ENCODE data around the gene SPC25. TPM values are rescaled to one million over a fixed set of nuclear protein-coding genes. Genes with fewer than 3 reads are reported as not detected.

Gene SPC25
- polyA plus RNA-seq, 1 donor (not counting 4 experiments of a cell fraction or from before 2014, with no cell fraction given): 7.1 TPM

DNA sequence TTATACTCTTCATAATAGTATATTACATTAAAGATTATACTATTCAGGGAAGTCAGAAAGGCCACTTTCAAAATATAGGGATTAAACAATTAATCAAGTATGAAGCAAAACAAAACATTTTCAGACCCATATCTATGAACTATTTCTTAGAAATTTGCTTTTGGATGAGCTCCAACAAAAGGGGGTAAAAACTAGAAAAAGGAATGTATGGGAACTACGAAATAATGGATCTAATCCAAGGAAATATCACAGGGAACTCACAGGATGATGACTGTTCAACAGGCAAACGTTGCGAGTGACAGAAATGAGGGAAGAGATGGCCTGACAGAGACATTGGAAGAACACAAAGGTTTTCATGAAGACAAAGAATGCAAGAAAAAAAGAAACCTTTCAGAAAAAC is 38.8 kb upstream of the SPC25 start:
- Histone ChIP-seq H3K4me3 (ENCODE audit: control insufficient read depth in 2 of 3, extremely low read depth in 1 of 3, insufficient read depth in 2 of 3, low read depth in 1 of 3, low read length in 3 of 3) (no peak overlapping the region), H3K4me2 (ENCODE audit: control insufficient read depth, extremely low read depth, insufficient read depth, low read depth, low read length) (no peak overlapping the region), H3K27ac (ENCODE audit: control insufficient read depth, insufficient read depth, low read length) (no peak overlapping the region), H3K4me1 (ENCODE audit: control insufficient read depth, extremely low read depth, insufficient read depth, low read length) (no peaks in the 10 kb centered on the region), H4K20me1 (ENCODE audit: control insufficient read depth, extremely low read depth, insufficient read depth, low read length) (no peaks in the 10 kb centered on the region), H3K9me3 (ENCODE audit: control insufficient read depth, low read depth, low read length) (no peaks in the 10 kb centered on the region), H3K36me3 (ENCODE audit: control insufficient read depth in 2 of 2, extremely low read depth in 1 of 2, insufficient read depth in 2 of 2, low read length in 2 of 2) (no peaks in the 10 kb centered on the region), H3K9me1 (ENCODE audit: control insufficient read depth, extremely low read depth, insufficient read depth, low read length) (no peaks in the 10 kb centered on the region), H3K27me3 (ENCODE audit: control insufficient read depth, extremely low read depth, insufficient read depth, low read length) (peaks cover 4% of the 10 kb centered on the region), H3K79me2 (ENCODE audit: control insufficient read depth, insufficient read depth, low read length) (no peaks in the 10 kb centered on the region), H3K9ac (ENCODE audit: control insufficient read depth, extremely low read depth, insufficient read depth, low read length) (no peak overlapping the region), H2AFZ (ENCODE audit: control insufficient read depth, low read length) (no peak overlapping the region)
- FAIRE-seq (no peak), DNase-seq (ENCODE audit: low read depth, low spot score) (no peak)
- dilution Hi-C loops (cut with MboI; ENCODE audit: extremely low pct_ligation_motif_present, low sequenced_read_pairs): no loop called here
- TF ChIP-seq, protein P1, sequence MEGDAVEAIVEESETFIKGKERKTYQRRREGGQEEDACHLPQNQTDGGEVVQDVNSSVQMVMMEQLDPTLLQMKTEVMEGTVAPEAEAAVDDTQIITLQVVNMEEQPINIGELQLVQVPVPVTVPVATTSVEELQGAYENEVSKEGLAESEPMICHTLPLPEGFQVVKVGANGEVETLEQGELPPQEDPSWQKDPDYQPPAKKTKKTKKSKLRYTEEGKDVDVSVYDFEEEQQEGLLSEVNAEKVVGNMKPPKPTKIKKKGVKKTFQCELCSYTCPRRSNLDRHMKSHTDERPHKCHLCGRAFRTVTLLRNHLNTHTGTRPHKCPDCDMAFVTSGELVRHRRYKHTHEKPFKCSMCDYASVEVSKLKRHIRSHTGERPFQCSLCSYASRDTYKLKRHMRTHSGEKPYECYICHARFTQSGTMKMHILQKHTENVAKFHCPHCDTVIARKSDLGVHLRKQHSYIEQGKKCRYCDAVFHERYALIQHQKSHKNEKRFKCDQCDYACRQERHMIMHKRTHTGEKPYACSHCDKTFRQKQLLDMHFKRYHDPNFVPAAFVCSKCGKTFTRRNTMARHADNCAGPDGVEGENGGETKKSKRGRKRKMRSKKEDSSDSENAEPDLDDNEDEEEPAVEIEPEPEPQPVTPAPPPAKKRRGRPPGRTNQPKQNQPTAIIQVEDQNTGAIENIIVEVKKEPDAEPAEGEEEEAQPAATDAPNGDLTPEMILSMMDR (optimal IDR thresholded peaks at IDR 0.05 in 1 of 3, IDR thresholded peaks at IDR 0.05 in 1 of 3, conservative IDR thresholded peaks at IDR 0.05 in 1 of 3; ENCODE audit: extremely low read depth in 1 of 3, insufficient read depth in 2 of 3, low read length in 3 of 3): no peak
- TF ChIP-seq EZH2 (IDR thresholded peaks at IDR 0.05; ENCODE audit: low read length): no peak

DNA sequence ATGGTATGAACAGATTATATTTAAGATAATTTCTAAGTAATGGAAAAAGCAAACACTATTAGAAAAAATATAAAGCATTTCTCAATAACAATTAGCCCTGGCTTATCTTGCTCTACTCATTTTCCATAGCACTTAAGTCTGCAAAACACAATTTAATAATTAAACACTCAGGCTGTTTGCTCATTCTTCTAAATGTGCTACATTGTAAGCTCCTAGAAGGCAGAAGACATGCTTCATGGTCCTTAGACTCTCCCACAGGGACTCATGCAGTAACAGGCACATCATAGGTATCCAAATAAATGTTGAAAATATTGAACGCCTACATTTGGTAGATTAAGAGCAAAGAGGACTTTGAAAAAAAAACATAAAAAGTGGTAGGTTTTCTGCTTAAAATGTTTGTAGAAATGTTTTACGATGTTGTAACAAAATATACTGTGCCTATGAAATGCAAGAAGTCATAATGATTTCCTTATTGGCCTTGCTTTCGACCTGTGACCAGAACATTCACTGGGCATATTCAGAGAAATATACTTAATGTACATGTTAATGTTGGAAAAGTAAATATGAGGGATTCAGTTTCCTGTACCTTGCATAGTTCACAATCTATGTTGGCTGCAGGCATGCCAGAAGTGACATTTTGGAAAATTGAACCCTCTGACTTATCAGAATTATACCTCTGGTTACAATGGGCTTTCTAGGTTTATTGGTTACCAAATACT is 38.0 kb upstream of the SPC25 start:
- Histone ChIP-seq H4K20me1 (ENCODE audit: control insufficient read depth, extremely low read depth, insufficient read depth, low read length) (no peaks in the 10 kb centered on the region), H2AFZ (ENCODE audit: control insufficient read depth, low read length) (no peak overlapping the region), H3K4me3 (ENCODE audit: control insufficient read depth in 2 of 3, extremely low read depth in 1 of 3, insufficient read depth in 2 of 3, low read depth in 1 of 3, low read length in 3 of 3) (no peak overlapping the region), H3K9me3 (ENCODE audit: control insufficient read depth, low read depth, low read length) (no peaks in the 10 kb centered on the region), H3K4me2 (ENCODE audit: control insufficient read depth, extremely low read depth, insufficient read depth, low read depth, low read length) (no peak overlapping the region), H3K36me3 (ENCODE audit: control insufficient read depth in 2 of 2, extremely low read depth in 1 of 2, insufficient read depth in 2 of 2, low read length in 2 of 2) (no peaks in the 10 kb centered on the region), H3K27ac (ENCODE audit: control insufficient read depth, insufficient read depth, low read length) (no peak overlapping the region), H3K4me1 (ENCODE audit: control insufficient read depth, extremely low read depth, insufficient read depth, low read length) (no peaks in the 10 kb centered on the region), H3K9me1 (ENCODE audit: control insufficient read depth, extremely low read depth, insufficient read depth, low read length) (no peaks in the 10 kb centered on the region), H3K79me2 (ENCODE audit: control insufficient read depth, insufficient read depth, low read length) (no peaks in the 10 kb centered on the region), H3K9ac (ENCODE audit: control insufficient read depth, extremely low read depth, insufficient read depth, low read length) (no peak overlapping the region), H3K27me3 (ENCODE audit: control insufficient read depth, extremely low read depth, insufficient read depth, low read length) (peaks cover 4% of the 10 kb centered on the region)
- DNase-seq (ENCODE audit: low read depth, low spot score): no peak
- dilution Hi-C loops (cut with MboI; ENCODE audit: extremely low pct_ligation_motif_present, low sequenced_read_pairs): no loop called here
- TF ChIP-seq, protein P1 (optimal IDR thresholded peaks at IDR 0.05 in 1 of 3, IDR thresholded peaks at IDR 0.05 in 1 of 3, conservative IDR thresholded peaks at IDR 0.05 in 1 of 3; ENCODE audit: extremely low read depth in 1 of 3, insufficient read depth in 2 of 3, low read length in 3 of 3): no peak
- no peak for TF ChIP-seq EZH2 (IDR thresholded peaks at IDR 0.05; ENCODE audit: low read length)
- no peak for FAIRE-seq
